ENCODE data around the gene KRT8.
"Not testable (repeated sequence)": the region's sequence is repeated elsewhere in the genome, so short reads cannot be mapped to it uniquely, and the experiment has no call there.

Gene KRT8

DNA sequence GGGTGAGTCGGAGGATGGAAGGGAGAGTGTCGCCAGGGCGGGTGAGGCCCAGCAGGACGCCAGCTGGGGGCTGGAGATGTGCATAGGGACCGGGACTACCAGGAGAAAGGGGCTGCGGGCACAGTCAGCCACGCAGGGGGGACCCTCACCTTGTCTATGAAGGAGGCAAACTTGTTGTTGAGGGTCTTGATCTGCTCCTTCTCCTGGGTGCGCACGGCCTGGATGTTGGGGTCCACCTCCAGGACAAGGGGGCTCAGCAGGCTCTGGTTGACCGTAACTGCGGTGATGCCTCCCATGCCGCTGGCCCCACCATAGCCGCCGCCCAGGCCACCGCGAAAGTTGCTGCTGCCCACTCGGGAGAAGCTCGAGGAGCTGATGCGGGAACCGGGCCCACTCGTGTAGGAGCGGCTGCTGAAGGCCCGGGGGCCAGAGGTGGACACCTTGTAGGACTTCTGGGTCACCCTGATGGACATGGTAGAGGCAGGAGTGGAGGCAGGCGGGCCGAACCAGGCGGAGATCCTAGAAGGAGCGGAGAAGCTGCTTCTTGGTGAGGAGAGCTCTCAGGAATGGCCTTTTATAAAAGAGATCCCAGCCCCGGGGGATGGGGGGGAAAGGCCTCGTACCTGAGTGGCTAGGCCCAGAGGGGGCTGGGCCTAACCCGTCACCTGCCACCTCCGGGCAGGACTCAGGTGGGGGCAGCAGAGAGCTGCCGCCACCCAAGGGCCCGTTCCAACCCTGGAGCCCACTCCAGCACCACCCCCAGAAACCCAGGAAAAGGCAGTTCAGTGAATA lies at the start of gene KRT8:
Gene KRT8 (minus strand): TSS at position 568 of the 792 bp plus-strand sequence. CDS start 95 bp downstream, at position 473.
- not testable (repeated sequence) for DNase-seq (ENCODE audit: low read depth)

DNA sequence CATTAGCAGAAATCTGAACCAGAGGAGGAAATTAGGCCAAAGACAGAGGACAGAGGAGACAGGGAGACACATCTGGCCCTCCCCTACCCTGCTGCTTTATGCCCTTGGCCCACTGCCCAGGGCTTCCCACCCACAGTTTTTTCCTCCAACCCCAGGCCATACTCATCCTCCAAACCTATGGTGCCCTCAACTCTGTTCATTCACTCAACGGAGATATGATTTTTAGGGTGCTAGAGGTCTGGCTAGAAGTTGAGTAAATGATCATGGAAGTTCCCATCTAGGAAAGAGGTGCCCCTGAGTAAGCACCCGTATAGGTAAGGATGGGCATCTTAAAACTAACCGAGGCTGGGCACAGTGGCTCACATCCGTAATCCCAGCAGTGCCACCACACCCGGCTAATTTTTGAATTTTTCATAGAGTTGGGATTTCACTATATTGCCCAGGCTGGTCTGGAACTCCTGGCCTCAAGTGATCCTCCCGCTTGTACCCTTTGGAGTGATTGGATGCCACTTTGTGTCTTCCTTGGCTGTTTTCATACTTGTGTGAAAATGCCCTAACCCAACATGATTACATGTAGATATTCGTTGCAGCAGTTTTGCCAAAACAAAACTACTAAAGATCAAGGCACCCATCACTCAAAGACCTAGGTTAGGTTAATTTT lies 48.4 kb upstream of the KRT8 start:
- DNase-seq (ENCODE audit: low read depth): no peak

DNA sequence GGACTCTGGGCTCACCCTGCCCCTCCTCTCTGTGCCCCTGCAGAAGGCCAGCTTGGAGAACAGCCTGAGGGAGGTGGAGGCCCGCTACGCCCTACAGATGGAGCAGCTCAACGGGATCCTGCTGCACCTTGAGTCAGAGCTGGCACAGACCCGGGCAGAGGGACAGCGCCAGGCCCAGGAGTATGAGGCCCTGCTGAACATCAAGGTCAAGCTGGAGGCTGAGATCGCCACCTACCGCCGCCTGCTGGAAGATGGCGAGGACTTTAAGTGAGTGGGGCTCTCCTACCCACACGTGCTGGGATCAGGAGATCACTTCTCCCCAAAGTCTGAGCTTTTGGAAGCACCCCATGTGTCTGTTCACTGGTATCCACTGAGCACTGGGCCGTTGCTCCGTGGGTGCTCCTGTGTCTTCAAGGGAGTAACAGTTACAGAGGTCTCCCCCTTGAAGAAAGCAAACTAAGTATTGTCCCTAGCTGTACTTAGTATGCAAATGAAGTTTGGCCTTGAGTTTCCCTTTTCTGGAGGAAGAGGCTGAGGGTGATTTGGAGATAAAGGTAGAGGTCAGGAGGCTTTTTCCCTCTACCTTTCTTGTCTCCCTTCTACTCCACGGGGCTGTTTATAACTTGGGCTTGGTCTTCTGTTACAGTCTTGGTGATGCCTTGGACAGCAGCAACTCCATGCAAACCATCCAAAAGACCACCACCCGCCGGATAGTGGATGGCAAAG lies 47.4 kb upstream of the KRT8 start:
- DNase-seq (ENCODE audit: low read depth): no peak

DNA sequence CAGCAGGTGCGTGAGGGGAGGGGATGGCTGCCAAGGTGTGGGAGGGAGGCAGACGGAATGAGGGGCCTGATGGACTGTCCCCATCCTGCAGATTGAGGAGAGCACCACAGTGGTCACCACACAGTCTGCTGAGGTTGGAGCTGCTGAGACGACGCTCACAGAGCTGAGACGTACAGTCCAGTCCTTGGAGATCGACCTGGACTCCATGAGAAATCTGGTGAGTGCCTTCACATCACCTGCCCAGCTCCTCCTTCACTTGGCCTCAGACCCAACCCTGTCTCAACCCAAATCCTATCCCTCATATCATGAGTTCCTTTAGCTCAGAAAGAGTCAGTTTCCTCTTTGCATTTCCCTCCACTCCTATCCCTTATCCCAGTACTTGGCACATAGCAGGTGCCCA lies 46.8 kb upstream of the KRT8 start:
- DNase-seq (ENCODE audit: low read depth): no peak

DNA sequence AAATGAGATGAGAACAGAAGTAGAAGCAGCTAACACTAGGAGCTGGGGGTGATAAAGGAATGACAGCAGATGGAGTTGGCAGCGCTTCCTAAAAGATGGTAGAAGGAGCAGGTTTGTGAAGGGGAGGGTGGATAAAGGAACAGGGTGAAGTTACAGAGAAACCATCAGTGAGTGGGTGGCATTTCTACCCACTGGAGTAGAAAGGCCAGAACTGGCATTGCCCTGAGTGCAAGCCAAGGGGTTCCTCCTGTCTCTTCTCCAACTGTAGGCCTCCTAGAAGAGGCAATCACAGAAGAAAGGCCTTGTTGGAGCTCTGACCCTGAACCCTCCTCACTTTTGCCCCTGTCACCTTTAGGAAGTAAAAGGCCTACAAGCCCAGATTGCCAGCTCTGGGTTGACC lies 46.2 kb upstream of the KRT8 start:
- DNase-seq (ENCODE audit: low read depth): no peak

GRCh38 chr12:52950553-52950952 lies 45.7 kb upstream of the KRT8 start:
- no peak for DNase-seq (ENCODE audit: low read depth)

GRCh38 chr12:52949413-52950331 lies 44.8 kb upstream of the KRT8 start:
- no peak for DNase-seq (ENCODE audit: low read depth)

- no peak for DNase-seq (ENCODE audit: low read depth)
Observed at GRCh38 chr12:52947738-52948423, 43.0 kb upstream of the KRT8 start.

GRCh38 chr12:52946797-52947547 lies 42.1 kb upstream of the KRT8 start:
- DNase-seq (ENCODE audit: low read depth): no peak

GRCh38 chr12:52946334-52946733 lies 41.5 kb upstream of the KRT8 start:
- DNase-seq (ENCODE audit: low read depth): no peak

DNA sequence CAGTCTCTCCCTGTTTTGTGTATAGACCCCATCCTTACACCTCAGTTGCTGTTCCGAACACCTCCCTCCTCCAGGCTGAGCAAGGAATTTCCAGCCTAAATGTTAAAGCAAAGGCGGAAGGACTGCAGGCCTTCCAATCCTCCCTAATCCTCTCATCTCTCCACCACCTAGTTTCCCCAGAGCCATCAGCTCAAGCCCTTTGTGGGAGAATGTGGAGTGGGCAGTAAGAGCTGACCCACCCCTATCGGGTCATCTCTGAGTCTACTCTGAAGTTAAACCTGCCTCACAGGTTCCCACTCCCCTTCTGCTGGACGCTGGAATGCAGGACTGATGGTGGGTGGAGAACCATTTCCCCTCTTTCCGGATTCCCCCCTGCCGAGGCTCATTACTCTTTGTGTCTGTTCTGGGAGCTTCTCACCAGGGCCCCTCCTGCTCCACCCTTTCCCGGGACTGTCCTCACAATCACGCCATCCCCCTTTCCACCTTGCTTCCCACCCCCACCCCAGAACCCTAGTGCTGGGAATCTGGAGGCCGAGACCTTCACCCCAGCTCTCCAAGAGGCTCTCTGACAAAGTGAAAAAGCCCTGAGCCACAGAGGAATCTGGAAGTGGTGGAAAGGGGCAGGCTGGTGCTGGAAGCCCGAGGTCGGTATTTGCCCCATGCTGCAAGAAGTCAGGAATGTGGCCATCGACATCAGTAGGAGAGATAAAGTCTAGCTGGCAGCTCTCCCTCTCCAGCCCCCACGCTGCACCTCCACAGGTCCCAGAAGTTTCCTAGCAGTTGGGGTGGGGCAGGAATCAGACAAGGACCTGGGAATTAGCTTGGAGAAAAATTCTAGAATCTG lies 40.7 kb upstream of the KRT8 start:
- no peak for DNase-seq (ENCODE audit: low read depth)

GRCh38 chr12:52944683-52945388 lies 40.0 kb upstream of the KRT8 start:
- no peak for DNase-seq (ENCODE audit: low read depth)

- DNase-seq (ENCODE audit: low read depth): no peak
Observed at GRCh38 chr12:52942901-52943181, 38.0 kb upstream of the KRT8 start.

DNA sequence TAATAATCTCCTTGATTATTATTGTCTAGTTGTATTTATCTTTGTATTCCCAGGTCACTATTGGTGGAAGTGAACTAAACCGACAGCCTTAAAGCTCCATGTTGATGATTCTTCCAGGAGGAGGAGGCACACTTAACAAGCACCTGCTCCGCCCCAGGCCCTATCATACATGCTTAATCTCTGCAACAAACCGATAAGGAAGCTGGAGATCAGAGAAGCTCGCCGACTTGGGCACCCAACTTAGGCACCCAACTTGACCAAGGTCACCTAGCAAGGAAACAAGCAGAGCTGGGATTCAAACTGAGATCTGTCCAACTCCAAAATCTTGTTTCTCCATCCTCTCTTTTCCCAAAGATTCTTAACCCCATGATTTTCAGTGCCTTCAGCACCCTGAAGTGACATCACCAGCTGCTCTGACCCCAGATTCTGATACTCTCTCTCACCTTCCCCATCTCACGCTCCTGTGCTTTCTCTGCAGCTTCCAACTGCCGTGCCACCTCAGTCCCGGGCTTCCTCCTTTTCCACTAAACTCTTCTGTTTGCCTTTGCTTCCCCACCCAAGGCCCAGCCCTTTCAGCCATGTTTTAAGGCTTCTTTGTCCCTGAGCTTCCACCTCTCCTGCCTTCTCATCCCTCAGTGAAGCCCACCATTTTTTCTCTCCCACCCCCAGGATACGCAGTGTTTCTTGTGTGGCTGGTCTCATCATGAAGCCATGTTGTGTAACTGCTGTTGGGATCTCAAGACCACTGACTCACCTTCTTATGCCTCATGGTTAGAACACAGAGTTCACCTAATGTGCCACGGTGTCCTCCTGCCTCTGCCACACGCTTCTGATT lies 37.4 kb upstream of the KRT8 start:
- no peak for DNase-seq (ENCODE audit: low read depth)

DNA sequence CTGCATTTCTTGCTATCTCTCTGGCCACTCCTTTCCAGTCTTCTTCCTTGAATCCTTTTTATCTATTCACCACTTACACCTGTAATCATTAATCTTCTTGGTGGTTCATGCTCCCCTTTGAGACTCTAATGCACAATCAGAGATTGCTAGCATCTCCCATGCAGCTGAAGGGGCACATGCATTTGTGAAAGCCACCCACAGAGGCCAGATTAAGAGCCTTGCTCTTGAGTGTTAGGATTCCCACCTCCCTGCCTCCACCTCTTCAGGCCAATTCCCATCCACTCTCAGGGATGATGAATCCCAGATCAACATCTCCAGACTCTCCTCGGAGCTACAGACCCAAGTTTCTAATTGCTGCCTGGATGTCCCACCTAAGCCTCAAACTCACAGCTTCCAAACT lies 24.7 kb upstream of the KRT8 start:
- DNase-seq (ENCODE audit: low read depth): no peak

- DNase-seq (ENCODE audit: low read depth): no peak
Observed at GRCh38 chr12:52927964-52928363, 23.1 kb upstream of the KRT8 start.

GRCh38 chr12:52926596-52927234 lies 21.8 kb upstream of the KRT8 start:
- no peak for DNase-seq (ENCODE audit: low read depth)

Measured in stimulated activated CD8-positive, alpha-beta memory T cell treated with anti-CD3 and anti-CD28 coated beads, Interleukin-15, amount 100 ng/mL, for 1 hour (primary cell).